GM15510 (cell line): ENCODE measurements around the gene JPH3.

Experiments
- POLR2A ChIP-seq: IDR thresholded peaks from 3 replicates; pipeline ENCODE4 v1.6.1; 2011; ENCODE audit warnings: borderline replicate concordance; ENCODE audit not compliant: insufficient read length; ENCODE audit errors: extremely low read depth

JPH3 gene

GRCh38 chr16:87708881-87709638 is 106.8 kb downstream of the JPH3 start:
- TF ChIP-seq POLR2A = no peak

GRCh38 chr16:87709677-87710076 is 107.4 kb downstream of the JPH3 start:
- TF ChIP-seq POLR2A = no peak

DNA sequence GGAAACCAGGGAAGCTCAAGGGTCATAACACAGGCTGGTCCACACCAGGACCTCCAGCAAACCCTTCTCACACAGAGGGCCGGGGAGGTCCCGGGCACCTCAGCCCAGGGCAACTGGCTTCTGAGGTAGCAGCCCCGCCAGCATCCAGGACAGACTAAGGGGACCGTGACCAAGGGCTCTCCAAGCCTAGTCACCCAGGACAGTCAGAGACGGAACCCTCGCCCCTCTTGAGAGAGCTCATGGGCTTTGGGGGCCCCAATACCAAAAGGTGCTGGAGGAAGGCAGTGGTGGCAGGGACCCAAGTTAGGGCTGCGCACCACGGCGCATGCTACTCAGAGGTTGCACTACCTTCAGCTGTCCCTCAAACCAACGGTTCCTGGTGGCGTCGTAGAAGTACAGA is 108.6 kb downstream of the JPH3 start:
- no peak for TF ChIP-seq POLR2A

DNA sequence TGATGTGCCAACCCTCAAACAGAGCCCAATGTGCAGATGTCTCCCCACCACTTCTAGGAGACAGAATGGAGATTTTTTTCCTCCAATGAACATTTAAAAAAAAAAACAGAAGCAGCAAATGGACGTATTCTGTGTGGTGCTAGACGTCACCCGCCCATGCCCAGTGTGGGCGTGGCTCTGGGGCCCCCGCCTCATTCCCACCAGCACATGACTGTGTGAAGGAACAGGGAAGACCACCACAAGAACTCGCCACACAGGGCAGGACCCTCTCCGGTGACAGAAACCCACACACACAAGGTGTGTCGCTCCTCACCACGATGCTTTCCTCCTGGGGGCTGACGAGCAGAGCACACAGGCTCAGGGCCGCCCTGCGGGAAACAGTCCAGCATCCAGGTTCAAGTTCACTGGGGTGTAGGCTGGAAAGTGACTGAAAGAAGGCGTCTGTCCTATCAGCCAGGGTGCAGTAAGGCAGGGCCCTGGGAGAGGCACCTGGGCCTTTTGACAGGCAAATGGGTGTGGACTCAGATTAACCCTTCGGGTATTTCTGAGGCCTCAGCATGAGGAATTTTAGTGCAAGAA is 110.0 kb downstream of the JPH3 start:
- TF ChIP-seq POLR2A = no peak

DNA sequence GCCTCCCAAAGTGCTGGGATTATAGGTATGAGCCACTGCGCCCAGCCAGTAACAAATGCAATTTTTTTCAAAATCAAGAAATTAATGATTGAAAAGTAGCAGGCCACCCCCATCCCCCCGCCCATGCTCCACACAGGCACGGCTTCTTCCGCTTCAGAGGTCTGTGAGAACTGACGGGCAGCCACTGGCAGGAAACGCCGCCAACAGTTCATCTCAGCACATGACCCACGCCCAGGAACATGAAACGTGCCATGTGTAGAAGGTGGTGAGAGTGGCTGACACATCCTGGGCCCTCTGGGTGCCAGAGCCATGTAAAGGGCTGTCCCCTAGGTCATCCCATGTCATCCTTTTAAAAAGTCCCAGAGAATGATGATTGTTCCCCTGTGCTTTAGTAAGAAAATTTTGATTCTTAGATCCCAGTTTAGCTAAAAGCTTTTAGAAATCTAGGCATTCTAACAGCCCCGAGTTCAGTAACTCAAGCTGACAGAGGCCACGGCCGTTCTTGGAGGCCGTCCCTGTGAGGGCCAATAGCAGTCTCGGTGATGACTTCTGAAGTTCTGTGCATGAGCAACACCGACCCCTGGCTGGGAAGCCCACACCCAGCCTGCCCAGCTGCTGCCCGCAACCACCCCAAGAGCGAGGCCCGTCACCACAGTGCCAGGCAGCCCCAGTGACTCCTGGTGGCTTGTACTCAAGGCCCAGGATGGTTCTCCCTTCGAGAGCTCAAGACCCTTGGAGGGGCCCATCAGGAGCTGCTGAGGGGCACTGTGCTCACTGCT is 111.3 kb downstream of the JPH3 start:
- TF ChIP-seq POLR2A = no peak

DNA sequence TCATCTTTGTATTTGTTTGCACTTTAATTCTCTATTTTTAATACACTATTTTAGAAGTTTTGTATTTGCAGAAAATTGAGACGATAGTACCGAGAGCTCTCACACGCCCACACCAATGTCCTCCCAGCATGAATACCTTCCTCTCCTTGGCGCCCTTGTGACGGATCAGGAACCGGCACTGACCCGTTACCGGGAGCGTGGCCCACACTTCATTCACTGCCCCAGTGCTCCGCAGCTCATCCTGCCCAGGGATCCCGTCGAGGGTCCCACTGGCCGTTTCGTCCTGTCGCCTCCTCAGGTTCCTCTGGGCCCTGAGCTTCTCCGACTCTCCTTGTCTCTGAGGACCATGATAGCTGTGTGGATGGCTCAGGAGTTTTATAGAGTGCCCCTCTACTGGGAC is 112.9 kb downstream of the JPH3 start:
- no peak for TF ChIP-seq POLR2A

DNA sequence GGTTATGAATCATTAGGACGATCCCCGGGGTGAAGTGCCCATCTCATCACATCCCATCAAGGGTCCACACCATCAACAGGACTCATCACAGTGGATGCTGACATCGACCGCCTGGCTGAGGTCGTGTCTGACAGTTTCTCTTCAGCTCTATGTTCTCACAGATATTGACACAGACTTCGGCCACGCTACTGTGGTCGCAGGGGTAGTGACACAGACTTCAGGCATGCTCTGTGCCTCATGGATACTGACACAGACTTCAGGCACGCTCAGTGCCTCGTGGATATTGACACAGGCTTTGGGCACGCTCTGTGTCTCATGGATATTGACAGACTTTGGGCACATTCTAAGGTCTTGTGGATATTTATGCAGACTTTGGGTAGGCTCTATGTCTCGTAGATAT is 113.3 kb downstream of the JPH3 start:
- no peak for TF ChIP-seq POLR2A

GRCh38 chr16:87720446-87720845 is 118.1 kb downstream of the JPH3 start:
- no peak for TF ChIP-seq POLR2A

DNA sequence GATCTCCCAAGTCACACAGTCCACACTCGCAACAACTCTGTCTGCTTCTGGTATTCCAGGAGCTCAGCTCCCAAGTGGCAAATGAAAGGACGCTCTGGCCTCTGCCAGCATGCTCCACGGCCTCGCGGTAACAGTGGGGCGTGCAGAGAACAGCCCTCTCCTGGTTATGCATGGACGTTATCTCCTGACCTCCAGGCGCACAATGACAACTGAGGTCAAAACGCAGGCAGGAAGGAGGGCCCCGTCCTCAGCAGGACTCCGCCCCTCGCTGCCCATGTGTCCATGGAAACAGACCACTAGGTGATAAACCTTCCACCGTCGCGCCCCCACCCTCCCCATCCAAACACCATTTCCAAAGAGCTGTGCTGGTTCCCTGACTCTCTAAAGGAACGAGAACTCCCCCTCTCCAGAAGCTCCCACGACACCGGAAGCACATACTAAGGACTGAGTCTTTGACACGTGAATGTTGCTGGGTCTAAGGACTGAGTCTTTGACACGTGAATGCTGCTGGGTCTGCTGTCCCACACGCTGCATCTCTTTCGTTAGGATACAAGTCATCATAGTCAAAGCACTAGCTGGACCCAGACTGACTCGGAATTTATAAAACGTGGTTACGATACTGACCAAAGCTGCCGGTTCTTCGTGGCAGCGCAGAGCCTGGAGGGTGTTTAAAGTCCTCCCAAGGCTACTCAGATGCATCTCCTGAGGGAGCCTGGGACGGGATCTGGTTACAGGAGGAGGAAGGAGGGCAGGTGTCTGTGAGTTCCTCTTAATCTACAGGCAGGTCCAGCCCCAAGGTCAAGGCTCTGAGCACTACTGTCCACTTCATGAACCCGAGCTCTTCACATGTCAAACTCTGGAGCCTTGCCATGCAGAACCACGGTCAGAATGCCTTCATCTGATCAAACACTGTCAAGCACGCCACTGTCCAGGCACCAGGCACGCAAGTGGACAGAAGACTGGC is 119.6 kb downstream of the JPH3 start:
- no peak for TF ChIP-seq POLR2A

GRCh38 chr16:87722590-87723225 is 120.4 kb downstream of the JPH3 start:
- no peak for TF ChIP-seq POLR2A

- no peak for TF ChIP-seq POLR2A
These were observed 120.9 kb downstream of the JPH3 start for GRCh38 chr16:87723226-87723623.

DNA sequence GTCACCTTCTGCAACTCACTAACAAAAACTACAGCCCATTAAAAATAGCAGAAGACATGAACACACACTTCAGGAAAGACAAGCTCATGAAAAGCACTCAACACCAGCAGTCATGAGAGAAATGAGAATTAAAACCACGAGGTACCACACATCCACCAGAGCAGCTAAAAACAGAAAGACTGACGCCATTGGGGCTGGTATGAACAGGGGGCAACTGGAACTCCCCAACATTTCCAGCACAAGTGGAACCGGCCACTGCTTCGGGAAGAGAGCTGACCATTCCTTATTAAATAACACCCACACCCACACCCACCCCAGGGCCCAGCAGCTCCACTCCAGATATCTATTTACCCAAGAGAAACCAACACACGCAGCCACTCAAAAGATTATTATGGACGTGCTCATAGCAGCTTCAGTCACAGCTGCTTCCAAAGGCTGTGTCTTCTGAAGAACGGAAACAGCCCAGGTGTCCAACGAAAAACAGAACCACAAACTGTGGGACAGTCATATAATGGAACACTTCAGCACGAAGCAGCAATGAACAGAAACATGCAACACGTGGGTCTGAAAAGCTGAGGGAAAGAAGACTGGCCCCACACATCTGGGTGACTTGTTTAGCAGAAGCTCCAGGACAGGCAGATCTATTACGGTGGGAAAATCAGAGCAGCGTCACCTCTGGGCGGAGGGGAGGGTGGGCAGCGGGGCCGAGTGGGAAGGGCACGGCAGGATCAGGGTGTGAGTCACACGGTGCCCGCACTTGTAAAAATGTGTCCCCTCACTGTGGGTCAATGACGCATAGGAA is 122.4 kb downstream of the JPH3 start:
- no peak for TF ChIP-seq POLR2A

DNA sequence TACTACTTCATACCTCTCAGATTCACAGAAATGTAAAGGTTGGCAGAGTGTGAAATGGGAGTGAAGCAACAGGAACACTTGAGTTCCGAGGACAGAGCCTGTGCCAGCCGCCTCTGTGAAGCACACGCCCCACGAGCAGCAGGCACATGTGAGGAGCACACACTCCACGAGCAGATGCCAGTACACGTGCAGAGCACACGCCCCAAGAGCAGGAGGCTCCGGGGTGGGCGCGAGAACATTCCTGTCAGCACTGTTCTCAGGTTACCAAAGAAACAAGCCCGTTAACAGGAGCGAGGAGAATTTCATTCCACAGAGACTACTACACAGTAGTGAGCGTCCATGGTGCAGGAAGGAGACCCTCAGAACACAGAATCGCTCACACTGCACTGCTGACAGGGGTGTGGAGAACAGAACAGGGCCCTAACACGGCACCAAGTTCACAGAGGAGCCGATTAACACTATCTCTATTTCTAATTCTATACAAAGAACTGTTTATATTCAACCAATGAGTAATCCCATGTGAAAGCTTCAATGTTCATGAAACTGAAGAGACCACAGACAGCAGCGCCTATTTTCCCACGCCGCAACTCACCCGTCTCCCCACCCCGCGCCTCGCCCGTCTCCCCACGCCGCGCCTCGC is 123.4 kb downstream of the JPH3 start:
- TF ChIP-seq POLR2A = no peak
